Limb (tissue), 2 donors: ENCODE results near the gene MUC5AC.

ENCODE experiments used
- DNase-seq, 2 donors: peaks; one replicate each; pipeline ENCODE4 v3.0.0-alpha.2; 2016; ENCODE audit errors: extremely low spot score in 2 of 2

Gene MUC5AC

DNA sequence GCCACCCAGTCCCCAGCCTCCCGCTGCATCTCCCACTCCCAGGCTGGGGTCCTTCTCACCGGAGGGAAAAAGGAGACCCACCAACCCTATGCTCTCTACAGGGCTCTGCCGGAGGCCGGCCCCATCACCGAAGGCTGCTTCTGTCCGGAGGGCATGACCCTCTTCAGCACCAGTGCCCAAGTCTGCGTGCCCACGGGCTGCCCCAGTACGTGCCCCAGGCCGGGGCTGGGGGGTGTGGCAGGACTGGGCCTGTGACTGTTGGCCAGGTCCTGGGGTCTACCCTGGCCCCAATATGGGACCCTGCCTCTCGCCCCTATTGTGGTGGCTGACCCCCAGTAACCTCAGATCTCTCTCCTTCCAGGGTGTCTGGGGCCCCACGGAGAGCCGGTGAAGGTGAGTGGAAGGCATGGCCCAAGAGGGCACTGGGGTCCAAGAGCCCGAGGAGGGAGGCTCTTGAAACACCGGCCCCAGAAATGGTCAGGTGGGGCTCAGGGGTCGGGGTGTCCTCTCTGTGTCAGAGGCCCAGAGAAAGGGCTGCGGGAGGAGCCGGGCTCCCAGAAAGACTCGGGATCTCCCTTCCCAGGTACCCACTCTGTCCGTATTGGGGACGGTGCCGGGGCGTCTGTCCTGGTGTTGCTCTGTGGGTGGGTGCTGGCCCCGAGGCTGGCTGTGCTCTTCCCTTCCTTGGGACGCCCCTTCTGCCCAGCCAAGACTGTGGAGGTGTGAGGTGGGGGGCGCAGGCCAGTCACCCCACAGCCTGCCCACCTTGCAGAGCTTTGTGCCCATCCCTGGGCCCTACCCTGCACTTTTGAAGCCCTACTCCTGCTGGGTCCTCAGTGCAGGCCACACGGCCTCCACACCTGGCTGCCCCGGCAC lies 39.0 kb downstream of the MUC5AC start:
- DNase-seq, result peak in 1 of 2 donors; percentile 17

GRCh38 chr11:1197431-1197885 lies 39.7 kb downstream of the MUC5AC start:
- DNase-seq, result no peak

- DNase-seq, result peak in 1 of 2 donors; percentile 22
These were observed 40.3 kb downstream of the MUC5AC start for GRCh38 chr11:1197886-1198560.

DNA sequence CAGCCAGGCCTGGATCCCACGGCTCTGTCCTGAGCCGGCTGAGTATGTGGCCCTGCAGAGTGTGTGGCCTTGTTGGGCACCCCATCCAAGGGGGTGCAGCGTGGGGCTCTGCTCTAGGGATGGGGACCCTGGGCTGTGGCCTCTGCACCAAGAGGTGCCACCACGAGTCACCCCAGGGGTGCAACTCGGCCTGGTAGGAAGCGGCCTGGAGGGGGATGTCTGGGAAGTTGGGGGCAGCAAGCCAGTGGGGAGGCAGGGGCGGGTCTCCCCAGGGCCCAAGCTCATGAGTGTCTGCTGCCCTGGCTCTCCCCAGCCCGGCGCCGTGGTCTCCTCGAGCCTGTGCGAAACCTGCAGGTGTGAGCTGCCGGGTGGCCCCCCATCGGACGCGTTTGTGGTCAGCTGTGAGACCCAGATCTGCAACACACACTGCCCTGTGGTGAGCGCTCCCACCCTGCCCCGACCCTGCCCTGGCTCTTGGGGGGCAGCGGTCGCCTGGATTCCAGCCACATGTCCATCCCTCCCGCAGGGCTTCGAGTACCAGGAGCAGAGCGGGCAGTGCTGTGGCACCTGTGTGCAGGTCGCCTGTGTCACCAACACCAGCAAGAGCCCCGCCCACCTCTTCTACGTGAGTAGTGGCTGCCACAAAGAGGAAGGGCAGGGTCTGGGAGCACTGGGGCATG lies 40.9 kb downstream of the MUC5AC start:
- peak in 1 of 2 donors; percentile 26 for DNase-seq

DNA sequence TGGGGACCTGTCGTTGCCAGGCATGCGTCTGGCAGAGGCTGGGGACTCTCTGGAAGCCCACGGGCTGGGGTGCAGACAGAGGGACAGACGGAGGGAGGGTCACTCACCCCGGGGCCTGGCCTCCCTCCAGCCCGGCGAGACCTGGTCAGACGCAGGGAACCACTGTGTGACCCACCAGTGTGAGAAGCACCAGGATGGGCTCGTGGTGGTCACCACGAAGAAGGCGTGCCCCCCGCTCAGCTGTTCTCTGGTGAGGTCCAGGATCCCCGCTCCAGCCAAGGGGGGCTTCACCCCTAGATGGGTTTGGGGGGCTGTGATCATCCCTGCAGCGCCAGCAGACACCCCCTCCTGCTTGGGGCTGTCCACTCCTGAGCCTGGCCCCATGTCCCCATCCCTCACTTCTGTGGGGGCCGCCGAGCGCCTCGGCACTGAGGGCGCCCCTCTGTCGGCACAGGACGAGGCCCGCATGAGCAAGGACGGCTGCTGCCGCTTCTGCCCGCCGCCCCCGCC lies 41.5 kb downstream of the MUC5AC start:
- DNase-seq, result no peak

- DNase-seq, result peak in 1 of 2 donors; percentile 23
These were observed 42.2 kb downstream of the MUC5AC start for GRCh38 chr11:1199751-1200610.

- DNase-seq, result peak in 1 of 2 donors; percentile 23
These were observed 42.9 kb downstream of the MUC5AC start for GRCh38 chr11:1200611-1201191.

DNA sequence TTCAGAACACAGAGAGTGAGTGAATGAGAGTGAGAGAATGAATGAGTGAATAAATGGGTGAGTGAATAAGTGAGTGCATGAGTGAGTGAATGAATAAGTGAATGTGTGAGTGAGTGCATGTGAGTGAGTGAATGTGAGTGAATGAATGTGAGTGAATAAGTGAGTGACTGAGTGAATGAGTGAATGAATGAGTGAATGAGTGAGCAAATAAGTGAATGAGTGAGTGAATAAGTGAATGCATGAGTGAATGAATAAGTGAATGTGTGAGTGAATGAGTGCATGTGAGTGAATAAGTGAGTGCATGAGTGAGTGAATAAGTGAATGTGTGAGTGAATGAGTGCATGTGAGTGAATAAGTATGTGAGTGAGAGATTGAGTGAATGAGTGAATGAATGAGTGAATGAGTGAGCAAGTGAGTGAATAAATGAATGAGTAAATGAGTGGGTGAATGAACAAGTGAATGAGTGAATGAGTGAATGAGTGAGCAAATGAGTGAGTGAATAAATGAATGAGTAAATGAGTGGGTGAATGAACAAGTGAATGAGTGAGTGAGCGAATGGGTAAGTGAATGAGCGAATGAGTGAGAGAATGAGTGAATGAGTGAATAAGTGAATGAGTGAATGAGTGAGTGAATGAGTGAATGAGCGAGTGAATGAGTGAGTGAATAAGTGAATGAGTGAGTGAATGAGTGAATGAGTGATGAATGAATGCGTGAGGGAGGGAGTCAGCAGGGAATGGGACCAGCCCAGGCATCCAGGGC lies 43.8 kb downstream of the MUC5AC start:
- no peak for DNase-seq

GRCh38 chr11:1202154-1202775 lies 44.5 kb downstream of the MUC5AC start:
- DNase-seq, result peak in 1 of 2 donors; percentile 31

DNA sequence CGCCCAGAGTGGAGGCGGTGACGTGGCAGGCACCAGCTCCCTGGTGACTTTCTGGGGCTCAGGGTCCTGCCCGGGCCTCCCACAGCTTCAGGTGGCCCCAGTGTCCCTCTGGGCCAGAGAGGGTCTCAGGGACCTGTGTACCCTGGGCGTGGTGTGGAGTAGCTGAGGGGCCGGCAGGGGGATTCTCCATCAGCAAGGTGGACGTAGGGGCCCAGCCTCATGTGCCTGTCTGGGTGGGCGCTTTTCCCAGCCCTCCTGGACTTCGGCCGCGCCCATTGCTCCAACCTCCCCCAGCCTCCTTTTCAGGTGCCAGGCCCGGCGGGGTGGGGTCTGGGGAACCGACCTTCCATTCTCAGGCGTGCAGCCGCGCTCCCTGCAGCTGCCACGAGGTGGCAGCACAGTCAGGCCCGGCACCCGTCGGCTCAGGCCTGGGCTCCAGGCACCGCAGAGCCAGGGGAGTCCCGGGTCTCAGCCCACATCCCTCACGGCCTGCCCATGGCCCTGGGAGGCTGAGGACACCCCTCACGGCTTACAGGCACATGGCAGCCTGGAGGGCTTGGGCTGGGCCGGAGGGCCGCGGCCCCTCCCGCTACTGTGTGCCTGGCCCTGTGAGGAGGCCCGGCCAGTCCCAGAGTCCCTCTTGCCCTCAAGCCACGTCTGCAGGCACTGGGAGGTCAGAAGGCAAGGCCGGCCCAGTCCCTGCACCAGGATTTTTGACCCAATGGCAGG lies 45.2 kb downstream of the MUC5AC start:
- DNase-seq, result peak in 1 of 2 donors; percentile 79

DNA sequence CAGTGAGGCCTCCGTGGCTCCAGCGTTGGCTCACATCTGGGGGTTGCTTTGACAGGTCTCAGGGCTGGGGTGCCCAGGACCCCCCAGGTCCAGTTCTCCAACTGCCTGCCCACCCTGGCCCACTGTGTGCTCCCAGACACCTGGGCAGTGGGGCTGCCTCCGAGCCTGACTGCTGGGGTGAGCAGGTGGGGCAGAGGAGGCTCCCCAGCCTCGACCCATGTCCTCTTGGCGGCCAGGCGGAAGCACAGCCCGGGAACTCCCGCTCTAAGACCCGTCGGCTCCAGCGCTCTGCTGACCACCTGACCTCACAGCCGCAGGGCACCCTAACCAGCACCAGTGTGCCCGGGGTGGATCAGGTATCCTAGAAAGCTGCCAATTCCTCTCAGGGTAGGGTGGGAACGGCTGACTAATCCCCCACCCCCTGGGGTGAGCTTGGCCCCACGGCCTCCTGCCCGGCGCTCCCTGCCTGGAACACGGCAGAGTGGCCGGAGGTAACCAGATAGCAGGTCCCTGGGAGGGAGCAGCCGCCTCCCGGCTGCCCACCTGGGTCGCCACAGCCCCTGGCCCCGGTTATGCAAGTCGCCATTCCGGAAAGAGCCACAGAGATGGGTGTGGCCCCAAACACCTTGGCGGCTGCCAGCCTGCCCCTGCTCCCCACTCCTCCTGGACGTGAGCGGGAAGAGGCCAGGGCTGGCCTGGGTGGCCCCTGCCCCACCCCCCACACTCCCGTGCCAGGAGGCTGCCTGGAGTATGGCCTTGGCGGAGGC lies 45.9 kb downstream of the MUC5AC start:
- peak in 1 of 2 donors; percentile 32 for DNase-seq

- peak in 1 of 2 donors; percentile 16 for DNase-seq
These were observed 46.8 kb downstream of the MUC5AC start for GRCh38 chr11:1204381-1205101.

GRCh38 chr11:1205121-1205986 lies 47.6 kb downstream of the MUC5AC start:
- peak in 1 of 2 donors; percentile 27 for DNase-seq

DNA sequence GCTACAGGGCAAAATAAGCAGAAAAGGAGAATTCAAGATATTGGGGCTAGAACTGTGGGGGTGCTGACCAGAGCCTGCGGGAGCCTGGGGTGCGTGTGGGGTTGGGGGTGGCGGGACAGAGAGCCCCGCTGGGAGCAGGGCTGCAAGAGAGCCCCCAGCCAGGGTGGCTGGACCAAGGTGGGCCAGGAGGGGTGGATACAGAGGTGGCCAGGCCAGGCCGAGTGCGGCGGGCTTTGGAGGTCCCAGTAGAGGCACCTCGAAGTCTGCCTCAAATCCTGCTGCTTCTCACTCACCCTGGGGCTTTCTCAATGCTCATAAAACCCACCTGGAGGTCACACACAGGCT lies 48.2 kb downstream of the MUC5AC start:
- no peak for DNase-seq

DNA sequence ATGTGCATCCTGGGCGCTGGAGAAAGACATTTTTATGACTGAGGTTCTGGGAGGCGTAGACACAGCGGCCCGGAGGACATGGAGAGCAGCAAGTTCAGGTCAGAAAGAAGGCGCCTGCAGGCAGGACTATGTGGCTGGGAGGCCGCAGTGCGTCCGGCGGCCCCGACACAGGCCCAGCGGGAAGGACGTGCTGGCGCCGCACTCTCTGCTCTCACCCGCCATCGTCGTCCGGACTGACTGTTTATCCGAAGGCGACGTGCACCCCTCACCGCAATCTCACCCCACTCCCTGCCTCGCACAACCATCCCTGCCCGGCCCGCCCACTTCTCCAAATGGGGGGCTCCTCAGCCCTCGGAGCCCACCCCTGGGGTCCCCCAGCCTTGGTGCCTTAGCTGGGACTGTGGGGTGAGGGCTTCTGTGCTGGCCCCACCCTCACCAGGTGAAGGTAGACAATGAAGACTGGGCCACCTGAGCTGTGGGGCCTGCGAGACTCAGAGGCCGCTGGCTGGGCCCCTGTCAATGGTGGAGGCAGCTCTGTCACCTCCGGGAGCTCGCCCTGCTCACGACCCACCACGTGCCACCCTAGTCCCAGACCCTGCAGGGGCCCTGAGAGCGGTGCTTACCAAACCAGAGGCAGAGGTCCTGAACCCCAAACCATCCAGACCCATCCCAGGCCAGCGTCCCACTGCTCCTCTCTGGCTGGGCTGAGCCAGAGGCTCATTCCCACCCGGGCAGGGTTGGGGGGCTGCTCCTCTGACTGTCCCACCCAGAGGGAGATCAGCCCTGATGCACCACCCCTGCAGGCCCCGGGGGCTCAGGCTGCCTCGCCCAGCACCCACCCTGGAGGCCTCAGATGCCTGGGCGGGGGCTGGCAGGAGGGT lies 48.9 kb downstream of the MUC5AC start:
- DNase-seq, result peak in 1 of 2 donors; percentile 16
